ENCODE data around the gene UNC5B. TPM values are rescaled to one million over a fixed set of nuclear protein-coding genes. Genes with fewer than 3 reads are reported as not detected.

The UNC5B gene
- total RNA-seq, 1 donor from 2014 or later, result 0.63 TPM

DNA sequence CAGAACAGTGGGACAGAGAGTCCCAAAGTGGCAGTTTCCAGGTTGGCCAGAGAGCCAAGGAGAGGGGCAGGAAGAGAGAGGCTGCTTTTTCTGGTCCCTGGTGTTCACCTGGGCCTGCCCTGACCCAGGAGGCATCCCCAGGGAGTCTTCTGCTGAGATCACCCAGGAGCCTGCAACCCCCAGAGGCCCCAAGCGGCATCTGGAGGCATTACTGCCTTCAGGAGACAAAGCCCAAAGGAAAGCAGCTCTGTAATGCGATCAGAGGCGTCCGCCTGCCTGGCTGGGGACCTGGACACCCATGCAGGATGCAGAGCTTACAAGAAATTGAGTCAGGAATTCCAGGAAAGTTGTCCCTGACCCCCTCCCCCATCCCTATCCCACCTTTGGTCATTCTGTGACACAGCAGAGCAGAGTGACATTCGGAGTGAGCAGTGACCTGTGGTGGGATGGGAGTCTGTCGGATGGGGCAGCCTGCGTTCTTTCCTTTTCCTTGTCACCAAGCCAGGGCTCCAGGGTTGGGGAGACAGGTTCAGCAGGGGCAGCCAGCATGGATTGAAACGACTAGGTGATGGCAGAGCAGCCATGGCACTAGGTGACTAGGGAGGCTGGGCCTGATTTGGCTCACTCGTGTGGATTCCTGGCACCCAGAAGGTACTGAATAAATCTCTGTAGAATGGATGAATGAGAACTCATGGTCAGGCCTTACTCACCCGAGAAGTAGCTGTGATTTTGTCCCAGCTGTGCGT is 10.4 kb downstream of the UNC5B start:
- DNase-seq (ENCODE audit: low read depth), result no peak
- H3K4me3 ChIP-seq (ENCODE audit: low read depth, low read length), result no peak overlapping the region
- TF ChIP-seq CTCF (conservative IDR thresholded peaks at IDR 0.05; ENCODE audit: low read depth, low read length), result no peak

GRCh38 chr10:71223347-71224058 is 11.1 kb downstream of the UNC5B start:
- no peak for DNase-seq (ENCODE audit: low read depth)
- H3K4me3 ChIP-seq (ENCODE audit: low read depth, low read length), result no peak overlapping the region
- no peak for TF ChIP-seq CTCF (conservative IDR thresholded peaks at IDR 0.05; ENCODE audit: low read depth, low read length)

DNA sequence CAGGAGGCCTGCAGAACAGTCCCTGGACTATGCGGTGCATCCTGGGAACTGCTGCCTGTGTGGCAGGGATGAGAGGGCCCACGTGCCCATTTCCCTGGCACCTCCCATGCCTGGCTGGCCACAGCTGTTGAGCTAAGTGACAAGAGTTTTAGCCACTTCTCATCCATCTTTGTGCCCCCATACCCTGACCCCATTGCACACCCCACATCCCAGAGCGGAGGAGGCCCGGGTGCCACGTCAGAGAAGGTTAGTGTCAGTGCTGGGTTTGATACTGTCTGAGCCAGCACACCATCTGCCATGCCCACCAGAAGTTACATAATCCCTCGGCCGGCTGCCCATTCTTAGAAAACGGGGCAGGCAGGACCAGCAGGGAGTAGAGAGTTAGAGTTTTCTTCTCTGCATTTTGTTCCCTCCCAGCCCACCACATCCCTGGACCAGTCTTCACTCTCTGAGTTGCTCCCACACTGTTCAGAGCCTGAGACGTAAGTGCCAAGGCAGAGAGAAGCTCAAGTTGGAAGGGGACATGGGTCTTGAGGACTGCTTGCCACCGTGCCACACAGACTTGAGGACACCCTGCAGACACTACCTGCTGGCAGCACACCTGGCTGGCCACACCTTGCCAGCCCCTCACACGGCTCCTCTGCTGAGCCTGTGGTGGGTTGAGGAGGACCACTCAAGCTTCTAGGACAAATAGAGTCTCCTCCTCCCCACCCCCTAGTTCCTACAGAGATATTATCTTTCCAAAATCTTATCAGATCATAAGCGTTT is 13.1 kb downstream of the UNC5B start:
- no peak for TF ChIP-seq CTCF (conservative IDR thresholded peaks at IDR 0.05; ENCODE audit: low read depth, low read length)
- no peak for DNase-seq (ENCODE audit: low read depth)
- no peak overlapping the region for H3K4me3 ChIP-seq (ENCODE audit: low read depth, low read length)

GRCh38 chr10:71228875-71229675 is 16.7 kb downstream of the UNC5B start:
- DNase-seq (ENCODE audit: low read depth), result no peak
- no peak overlapping the region for H3K4me3 ChIP-seq (ENCODE audit: low read depth, low read length)
- TF ChIP-seq CTCF (conservative IDR thresholded peaks at IDR 0.05; ENCODE audit: low read depth, low read length), result no peak

- no peak for TF ChIP-seq CTCF (conservative IDR thresholded peaks at IDR 0.05; ENCODE audit: low read depth, low read length)
- no peak for DNase-seq (ENCODE audit: low read depth)
- no peak overlapping the region for H3K4me3 ChIP-seq (ENCODE audit: low read depth, low read length)
Measured at GRCh38 chr10:71229726-71230655, 17.6 kb downstream of the UNC5B start.

DNA sequence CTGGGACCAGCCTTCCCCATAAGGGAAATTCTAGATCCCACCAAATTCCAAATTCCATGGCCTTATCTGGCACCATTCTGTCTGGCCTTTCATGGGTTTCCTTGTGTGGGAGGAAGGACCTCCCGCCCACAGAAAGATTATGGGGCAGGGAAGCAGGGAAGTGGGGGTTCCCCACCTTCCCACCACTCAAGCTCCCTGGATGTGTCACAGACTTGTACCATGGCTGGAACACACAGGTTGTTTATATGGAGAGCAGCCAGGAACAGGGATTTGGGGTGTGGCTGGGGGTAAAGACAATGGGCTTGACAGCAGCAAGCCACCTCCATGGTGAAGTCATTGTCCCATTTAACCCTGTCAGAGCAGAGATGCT is 18.3 kb downstream of the UNC5B start:
- no peak for DNase-seq (ENCODE audit: low read depth)
- no peak for TF ChIP-seq CTCF (conservative IDR thresholded peaks at IDR 0.05; ENCODE audit: low read depth, low read length)
- no peak overlapping the region for H3K4me3 ChIP-seq (ENCODE audit: low read depth, low read length)

Data from epithelial cell of proximal tubule (primary cell).